HuH-7.5 (cell line): Measurements from ENCODE around the gene DGKK.

Experiments used
- DNase-seq: peaks from one replicate; pipeline ENCODE4 v3.0.0; 2011; ENCODE audit warnings: low spot score

DGKK gene

DNA sequence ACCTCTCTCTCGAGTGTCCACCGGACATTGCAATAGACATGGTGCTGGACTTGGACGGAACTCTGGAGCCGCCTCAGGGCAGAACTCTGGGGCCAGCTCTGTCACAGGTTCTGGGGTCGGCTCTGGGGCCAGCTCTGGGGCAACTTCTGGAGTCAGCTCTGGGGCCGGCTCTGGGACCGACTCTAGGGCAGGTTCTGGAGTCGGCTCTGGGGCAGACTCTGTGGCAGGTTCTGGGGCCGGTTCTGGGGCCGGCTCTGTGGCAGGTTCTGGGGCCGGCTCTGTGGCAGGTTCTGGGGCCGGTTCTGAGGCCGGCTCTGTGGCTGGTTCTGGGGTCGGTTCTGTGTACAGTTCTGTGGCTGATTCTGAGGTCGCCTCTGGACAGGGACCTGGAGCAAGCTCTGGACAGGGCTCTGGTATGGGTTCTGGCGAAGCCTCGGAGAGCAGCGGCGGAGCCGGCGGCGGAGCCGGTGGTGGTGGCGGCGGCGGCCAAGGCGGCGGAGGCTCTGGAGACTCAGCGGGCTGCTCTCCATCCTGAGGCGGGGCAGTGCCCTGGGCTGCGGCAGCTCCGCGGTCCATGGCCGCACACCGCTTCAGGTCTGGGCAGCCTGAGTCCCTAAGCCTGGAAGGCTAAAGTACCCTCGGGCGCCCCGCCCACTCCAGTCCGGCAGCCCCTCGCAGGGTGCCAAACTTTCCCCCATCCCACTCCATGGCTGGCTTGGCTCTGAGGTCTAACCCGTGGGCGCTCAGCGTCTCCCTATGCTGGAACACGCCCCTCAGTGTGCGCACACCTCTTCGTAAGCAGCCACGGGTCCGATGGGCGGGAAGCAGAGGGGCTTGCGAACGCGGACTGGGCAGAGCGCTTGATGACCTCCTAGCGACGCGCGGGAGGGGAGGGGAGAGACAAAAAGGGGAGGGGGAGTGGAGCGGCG, at the start of gene DGKK:
DGKK (minus strand) TSS at position 723 of the 929 bp plus-strand sequence; CDS start at position 576, 147 bp downstream.
- no peak for DNase-seq

GRCh38 chrX:50514811-50515210, 44.2 kb upstream of the DGKK start:
- DNase-seq: no peak

DNA sequence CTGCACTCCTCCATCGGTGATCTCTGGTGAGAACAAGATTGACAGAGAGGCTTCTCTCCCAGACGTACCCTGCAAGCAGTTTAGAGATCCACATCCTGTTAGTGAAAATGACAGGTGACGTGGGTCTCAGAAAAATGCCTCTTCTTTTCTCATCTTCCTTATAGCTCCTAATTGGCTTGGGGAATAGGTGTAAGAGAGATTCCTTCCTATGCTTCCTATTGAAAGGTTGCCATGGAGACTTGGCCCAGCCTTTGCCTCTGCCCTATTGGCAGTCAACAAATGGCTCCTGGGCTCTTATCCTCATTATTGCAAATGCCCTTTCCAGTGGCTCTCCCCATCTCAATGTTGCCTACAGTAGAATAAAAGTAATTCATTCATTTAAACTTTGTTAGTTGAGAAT, 26.5 kb upstream of the DGKK start:
- DNase-seq: no peak

DNA sequence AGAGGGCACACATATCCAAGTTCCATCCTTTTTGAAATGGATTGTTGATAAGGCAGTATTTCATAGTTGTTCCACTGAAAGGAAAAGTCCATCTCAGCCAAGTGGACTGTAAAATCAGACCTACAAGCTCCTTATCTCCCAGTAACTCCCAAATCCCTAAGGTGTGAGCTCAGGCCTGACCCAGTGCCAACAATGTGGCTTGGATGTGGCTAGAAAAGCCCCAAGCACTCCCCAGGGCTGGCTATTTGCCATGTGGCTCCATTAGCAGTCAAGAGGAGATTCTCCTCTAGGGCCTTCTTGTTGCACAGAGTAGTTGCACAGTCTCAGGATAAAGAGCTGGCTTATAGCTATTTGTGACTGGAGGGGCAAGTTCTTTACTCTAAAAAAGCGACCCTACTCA, 25.0 kb upstream of the DGKK start:
- DNase-seq: no peak

DNA sequence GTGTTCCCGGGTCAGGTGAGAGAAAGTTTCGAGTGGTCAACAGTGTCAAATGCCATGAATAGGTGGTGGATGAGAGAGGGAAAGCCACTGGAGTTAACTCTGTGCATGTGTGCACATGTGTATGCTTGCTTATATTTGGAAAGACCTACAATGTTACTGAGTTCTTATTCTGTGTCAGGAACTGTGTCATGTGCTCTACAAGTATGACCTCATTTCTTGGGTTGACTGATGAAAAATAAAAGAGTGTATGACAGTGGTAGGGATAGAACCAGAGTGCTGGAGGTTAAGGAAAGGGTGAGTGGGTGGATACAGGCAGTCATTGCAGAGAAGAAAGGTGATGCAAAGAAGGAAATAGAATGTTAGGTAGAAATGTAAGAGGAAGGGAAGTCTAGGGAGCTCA, 22.1 kb upstream of the DGKK start:
- no peak for DNase-seq

DNA sequence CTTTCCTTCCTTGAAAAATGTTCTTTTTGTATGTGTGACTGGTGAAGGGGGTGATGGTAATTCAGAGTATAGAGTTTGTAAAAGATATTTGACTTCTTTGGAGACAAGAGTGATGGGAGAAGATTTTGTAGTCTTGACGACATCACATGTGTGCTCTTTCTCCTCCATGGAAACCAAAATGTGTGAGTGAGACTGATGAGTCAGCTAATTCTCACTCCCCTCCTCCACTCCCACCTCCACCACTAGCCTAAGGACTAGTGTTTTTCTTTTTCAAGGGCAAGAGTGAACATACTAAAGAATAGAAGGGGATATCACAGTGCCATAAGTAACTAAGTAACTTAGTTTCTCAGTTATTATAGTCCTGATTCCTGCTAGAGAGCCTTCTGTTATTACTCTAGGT, 14.0 kb upstream of the DGKK start:
- no peak for DNase-seq

DNA sequence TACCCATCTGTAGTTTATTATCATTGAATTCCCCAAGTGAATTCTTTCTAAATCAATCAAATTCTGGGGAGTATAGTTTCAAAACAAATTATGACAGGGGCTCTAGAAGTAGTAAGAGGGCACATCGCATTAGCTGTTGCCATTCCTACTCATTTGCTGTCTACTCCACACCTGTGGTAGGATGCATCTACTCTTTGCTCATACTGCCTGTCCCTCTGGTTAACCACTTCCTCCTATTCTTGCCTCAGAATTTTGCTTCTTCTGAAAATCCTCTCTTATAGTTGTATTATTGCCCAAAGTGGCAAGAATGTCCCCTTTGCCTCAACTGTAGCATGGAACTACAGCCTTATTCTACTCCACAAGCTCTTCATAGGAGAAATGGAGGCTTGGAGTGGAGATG, 12.7 kb upstream of the DGKK start:
- no peak for DNase-seq

- no peak for DNase-seq
These were observed 4.6 kb upstream of the DGKK start for GRCh38 chrX:50475208-50475607.

DNA sequence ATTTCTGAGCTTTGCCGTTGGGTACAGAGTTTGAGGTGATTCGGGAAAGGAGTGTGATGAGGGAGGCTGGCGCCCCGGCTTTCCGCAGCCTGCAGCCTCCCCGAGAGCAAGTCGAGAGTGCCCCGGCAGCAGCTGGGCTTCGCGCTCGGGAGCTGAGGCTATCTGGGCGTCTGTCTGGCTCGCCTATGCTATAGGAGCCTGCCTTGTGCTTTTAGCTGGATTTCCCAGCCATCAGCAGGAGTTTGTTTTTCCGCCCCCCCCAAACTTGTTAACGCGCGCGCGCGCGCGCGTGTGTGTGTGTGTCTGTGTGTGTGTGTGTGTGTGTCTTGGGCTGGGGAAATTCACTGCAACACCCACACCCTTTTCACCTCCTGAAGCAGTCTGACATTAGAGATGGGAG, 765 bp upstream of the DGKK start:
- DNase-seq: no peak

DNA sequence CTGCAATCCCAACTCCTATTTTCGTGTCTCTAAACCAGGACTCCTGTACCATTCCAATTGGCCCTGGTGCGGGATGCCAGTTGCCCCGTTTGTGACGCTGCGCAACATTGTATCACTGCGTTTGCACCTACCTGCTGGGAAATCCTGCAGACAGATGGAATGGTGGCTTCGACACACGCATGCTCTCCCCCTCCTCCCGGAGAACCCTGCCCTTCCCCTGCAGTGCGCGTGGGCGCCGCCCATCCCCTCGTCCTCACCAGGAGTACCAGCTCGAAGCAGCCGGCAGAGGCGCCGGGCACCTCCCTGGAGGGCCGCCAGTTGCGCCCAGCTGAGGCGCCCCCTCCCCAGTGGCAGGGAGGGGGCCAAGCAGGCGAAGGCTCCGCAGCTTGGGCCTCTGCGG, 1.4 kb downstream of the DGKK start:
- DNase-seq: no peak

DNA sequence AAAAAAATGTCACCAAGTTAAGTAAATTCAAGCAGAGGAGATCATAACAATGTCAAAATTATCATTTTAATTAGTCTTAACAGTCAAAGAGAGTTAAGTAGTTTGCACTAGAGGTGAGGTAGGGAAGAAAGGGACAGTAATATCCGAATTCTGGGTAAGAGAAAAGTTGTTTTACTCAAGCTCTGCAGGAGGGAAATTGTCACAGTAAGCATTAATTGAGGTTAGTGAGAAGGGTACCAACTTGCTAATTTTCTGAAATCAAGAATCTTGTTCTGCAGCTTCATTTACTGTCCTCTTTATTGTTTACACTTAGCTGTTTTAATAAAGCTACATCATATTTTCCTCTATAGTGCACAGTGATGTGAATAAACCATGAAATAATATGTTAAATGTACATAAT, 11.0 kb downstream of the DGKK start:
- no peak for DNase-seq

DNA sequence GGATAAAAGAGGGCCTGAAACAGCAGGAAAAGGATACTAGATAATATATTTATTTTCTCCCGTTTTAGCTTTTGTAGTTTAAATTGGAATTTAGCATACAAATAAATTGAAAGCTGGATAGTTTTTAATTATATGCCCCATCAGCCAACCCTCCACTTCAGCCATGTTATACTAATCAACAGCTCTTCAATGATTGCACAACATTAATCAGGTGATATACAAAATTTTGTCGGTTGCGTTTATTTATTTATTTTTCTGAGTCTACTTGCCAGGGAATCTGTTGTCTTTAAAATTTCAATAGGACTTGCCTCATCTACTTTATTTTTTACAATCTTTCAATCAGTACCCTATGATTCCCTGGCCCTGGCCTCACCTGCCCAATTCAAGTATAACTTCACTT, 12.1 kb downstream of the DGKK start:
- DNase-seq: no peak

DNA sequence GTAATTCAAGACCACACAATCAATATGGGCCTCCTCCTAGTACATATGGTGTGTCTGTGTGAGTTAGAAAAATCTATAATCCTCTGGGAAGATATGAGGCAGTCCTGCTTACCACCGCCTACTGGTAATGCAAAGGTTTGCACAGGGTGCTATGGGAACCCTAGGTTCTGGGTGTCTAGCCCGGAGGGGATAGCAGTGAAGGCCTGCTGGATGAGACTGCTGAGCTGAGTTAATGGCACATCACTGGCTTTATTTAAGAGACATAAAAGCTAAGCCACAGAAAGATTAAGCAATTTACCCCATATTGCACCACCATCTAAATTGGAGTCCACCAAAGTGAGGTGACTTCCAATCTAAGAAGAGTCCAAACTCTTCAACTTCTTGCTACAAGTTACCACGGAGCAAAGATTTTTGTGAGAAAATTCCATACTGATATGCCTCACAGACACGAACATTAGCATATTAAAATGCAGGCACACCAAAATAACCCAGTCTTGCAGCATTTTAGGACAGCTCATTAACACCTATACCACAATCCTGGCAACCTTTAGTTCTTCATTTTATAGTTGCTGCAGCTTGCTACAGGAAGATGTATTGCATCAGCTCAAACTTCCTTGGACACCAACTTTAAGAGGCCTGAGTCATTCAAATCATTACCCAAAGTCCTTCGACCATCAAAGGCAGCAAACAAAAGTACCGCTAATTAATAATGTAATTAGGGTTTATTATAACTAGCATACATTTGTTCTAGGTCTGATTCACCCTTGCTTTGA, 13.7 kb downstream of the DGKK start:
- DNase-seq: no peak

DNA sequence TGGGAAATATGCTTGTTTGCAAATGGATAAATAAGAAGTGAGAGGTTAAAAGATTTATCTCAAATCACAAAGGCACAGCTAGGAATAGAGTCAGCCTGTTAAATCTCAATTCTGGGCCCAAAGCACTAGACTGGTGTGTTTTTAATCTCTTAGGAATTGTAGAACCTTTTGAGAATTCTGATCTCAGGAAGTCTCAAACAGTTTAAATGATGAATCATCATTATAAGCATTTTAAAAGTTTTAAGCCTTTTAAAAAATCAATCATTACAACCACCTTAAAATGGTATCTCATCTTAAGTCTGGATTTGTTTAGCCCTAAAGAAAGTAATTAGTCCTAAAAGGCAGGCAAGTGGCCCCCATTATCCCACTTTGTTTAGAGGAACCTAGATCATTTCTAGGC, 17.8 kb downstream of the DGKK start:
- no peak for DNase-seq

- DNase-seq: no peak
These were observed 20.3 kb downstream of the DGKK start for GRCh38 chrX:50450324-50450723.

- DNase-seq: no peak
These were observed 22.1 kb downstream of the DGKK start for GRCh38 chrX:50448565-50448964.

GRCh38 chrX:50447535-50447934, 23.1 kb downstream of the DGKK start:
- no peak for DNase-seq

DNA sequence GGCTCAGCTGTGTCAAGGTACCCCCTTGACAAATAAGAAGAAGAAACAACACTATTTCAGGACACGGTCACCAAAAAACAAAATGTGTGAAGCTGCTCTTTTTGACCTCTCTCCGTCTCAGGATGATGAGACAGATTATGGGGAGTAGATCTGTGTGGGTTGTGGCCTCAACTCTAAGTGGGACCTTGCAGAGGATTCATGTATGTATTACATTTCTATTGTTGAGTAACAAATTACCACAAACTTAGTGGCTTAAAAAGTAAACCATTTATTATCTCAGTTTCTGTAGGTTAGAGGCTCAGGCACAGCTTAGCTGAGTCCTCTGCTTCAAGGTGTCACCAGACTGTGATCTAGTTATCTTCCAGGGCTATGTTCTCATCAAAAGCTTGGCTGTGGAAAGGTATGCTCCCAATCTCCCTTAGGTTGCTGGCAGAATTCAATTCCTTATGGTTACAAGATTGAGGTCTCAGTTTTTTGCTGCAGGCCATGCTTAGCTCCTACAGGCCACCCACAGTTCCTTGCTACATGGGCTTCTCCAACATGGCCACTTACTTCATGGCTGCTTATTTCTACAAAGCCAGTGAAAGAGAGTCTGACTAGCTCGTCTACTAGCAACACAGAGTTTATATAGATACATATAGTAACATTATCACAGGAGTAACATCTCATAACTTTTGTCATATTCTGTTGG, 28.1 kb downstream of the DGKK start:
- no peak for DNase-seq

GRCh38 chrX:50436797-50437196, 33.8 kb downstream of the DGKK start:
- no peak for DNase-seq

DNA sequence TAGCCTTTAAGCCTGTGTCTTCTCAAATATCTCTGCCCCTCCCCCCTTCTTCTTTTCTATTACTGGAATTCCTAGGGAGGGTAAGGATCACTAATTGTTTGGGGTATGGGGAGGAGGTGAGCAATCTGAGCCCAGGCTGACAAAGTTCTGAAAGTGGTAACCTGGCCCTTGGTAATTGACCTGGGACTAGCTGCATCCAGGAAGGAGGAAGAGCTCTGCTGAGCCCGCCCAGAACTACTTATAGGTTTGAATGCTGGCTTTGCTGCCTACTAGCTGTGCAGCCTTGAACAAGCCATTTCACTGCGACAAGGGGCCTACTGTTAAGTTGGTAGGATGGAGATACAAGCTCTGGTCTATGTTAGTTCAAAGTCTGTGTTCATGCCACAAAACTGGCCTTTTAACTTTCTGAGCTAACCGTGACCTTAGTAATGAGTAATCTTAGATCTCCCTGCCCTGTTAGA, 37.8 kb downstream of the DGKK start:
- DNase-seq: no peak

DNA sequence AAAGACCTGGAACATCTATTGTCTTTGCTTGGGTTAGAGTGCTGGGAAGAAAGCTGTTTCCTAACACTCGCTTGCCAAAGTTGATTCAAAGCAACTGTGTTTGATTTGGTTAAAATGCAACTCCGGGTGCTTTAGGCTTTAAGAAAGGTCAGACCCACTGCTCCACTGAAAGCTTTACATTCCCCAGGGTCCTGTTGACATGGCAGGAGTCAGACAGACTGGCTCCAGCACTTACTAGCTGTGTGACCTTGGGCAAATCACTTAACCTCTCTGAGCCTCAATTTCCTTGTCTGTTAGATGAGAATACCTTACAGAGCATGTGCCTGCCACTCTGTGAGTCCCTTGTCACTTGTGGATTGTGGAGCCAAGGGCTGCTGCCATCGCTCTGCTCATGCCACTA, 39.0 kb downstream of the DGKK start:
- DNase-seq: no peak

DNA sequence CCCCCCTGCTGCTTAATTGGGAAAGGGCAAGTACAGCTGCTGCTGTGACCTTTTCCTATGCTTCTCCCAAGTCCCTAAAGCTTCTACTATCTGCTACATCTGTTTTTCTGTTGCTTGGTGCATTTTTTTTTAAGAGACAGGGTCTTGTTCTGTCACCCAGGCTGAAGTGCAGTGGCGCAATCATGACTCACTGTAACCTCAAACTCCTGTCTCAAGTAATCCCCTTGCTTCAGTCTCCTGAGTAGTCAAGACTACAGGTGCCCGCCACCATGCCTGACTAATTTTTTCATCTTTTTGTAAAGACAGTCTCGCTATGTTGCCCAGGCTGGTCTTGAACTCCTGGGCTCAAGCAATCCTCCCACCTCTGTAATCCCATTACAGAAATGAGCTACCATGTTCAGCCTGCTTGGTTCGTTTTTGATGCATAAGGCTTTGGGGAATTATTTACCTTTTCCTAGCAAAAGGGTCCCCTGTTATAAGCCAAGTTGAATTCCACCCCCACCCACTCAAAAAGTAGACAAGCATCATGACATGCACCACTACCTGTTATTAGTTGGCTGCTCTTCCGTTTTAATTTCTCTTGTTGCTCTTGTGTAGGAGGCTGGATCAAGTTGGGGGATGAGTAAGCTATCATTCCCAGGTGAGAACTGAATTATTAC, 39.6 kb downstream of the DGKK start:
- DNase-seq: no peak
